ENCODE results near the gene THUMPD1. TPM values are rescaled to one million over a fixed set of nuclear protein-coding genes. Genes with fewer than 3 reads are reported as not detected.

Gene THUMPD1
- total and polyA plus RNA-seq, 2 of the 8 experiments (the other 6 are each of a cell fraction or from before 2014, with no cell fraction given) = 31.6 to 49.4 TPM

DNA sequence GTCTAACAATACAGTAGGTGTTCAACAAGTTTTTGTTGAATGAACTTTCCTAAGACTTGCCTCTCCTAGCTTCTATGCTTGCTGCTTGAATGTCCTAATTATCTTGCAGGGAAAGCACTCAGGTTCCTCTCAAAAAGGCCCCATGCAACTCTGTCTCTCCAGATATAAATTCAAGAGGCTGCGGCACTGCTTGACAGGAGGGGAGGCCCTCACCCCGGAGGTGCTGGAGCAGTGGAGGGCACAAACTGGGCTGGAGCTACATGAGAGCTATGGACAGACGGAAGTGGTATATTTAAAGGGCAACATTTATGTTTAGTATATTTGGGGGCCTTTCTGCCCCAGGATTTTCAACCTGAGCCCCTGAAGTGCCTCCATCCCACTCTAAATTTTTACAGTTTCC is 14.4 kb downstream of the THUMPD1 start (continued):
- TF ChIP-seq, protein P1, sequence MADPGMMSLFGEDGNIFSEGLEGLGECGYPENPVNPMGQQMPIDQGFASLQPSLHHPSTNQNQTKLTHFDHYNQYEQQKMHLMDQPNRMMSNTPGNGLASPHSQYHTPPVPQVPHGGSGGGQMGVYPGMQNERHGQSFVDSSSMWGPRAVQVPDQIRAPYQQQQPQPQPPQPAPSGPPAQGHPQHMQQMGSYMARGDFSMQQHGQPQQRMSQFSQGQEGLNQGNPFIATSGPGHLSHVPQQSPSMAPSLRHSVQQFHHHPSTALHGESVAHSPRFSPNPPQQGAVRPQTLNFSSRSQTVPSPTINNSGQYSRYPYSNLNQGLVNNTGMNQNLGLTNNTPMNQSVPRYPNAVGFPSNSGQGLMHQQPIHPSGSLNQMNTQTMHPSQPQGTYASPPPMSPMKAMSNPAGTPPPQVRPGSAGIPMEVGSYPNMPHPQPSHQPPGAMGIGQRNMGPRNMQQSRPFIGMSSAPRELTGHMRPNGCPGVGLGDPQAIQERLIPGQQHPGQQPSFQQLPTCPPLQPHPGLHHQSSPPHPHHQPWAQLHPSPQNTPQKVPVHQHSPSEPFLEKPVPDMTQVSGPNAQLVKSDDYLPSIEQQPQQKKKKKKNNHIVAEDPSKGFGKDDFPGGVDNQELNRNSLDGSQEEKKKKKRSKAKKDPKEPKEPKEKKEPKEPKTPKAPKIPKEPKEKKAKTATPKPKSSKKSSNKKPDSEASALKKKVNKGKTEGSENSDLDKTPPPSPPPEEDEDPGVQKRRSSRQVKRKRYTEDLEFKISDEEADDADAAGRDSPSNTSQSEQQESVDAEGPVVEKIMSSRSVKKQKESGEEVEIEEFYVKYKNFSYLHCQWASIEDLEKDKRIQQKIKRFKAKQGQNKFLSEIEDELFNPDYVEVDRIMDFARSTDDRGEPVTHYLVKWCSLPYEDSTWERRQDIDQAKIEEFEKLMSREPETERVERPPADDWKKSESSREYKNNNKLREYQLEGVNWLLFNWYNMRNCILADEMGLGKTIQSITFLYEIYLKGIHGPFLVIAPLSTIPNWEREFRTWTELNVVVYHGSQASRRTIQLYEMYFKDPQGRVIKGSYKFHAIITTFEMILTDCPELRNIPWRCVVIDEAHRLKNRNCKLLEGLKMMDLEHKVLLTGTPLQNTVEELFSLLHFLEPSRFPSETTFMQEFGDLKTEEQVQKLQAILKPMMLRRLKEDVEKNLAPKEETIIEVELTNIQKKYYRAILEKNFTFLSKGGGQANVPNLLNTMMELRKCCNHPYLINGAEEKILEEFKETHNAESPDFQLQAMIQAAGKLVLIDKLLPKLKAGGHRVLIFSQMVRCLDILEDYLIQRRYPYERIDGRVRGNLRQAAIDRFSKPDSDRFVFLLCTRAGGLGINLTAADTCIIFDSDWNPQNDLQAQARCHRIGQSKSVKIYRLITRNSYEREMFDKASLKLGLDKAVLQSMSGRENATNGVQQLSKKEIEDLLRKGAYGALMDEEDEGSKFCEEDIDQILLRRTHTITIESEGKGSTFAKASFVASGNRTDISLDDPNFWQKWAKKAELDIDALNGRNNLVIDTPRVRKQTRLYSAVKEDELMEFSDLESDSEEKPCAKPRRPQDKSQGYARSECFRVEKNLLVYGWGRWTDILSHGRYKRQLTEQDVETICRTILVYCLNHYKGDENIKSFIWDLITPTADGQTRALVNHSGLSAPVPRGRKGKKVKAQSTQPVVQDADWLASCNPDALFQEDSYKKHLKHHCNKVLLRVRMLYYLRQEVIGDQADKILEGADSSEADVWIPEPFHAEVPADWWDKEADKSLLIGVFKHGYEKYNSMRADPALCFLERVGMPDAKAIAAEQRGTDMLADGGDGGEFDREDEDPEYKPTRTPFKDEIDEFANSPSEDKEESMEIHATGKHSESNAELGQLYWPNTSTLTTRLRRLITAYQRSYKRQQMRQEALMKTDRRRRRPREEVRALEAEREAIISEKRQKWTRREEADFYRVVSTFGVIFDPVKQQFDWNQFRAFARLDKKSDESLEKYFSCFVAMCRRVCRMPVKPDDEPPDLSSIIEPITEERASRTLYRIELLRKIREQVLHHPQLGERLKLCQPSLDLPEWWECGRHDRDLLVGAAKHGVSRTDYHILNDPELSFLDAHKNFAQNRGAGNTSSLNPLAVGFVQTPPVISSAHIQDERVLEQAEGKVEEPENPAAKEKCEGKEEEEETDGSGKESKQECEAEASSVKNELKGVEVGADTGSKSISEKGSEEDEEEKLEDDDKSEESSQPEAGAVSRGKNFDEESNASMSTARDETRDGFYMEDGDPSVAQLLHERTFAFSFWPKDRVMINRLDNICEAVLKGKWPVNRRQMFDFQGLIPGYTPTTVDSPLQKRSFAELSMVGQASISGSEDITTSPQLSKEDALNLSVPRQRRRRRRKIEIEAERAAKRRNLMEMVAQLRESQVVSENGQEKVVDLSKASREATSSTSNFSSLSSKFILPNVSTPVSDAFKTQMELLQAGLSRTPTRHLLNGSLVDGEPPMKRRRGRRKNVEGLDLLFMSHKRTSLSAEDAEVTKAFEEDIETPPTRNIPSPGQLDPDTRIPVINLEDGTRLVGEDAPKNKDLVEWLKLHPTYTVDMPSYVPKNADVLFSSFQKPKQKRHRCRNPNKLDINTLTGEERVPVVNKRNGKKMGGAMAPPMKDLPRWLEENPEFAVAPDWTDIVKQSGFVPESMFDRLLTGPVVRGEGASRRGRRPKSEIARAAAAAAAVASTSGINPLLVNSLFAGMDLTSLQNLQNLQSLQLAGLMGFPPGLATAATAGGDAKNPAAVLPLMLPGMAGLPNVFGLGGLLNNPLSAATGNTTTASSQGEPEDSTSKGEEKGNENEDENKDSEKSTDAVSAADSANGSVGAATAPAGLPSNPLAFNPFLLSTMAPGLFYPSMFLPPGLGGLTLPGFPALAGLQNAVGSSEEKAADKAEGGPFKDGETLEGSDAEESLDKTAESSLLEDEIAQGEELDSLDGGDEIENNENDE (IDR thresholded peaks at IDR 0.05; ENCODE audit: insufficient replicate concordance, low read length) = no peak
- TF ChIP-seq YY1 (IDR thresholded peaks at IDR 0.05; ENCODE audit: low read depth, low read length) (no peak), POU5F1 (IDR thresholded peaks at IDR 0.05; ENCODE audit: low read depth, low read length) (no peak)
